Caco-2 (cell line): Measurements from ENCODE around the gene SLC25A1. TPM values are rescaled to one million over a fixed set of nuclear protein-coding genes. Genes with fewer than 3 reads are reported as not detected.
A peak's percentile ranks its signal among the peaks of the same experiment; 100 is the strongest.

Source experiments
- BruUV-seq: library from RNA; stranded (reverse); fragments of 400-500 nt; replicated peaks from 2 replicates; lab custom pipeline; 2021; lab: Mats Ljungman, UMichigan
- CTCF ChIA-PET: fragments of 300-600 bp; sonication (Branson Sonifier 250); formaldehyde crosslinking; loops from one replicate; lab custom pipeline; 2022; ENCODE audit warnings: antibody characterized with exemption; lab: Charles Lee
- POLR2A ChIA-PET: fragments of 300-600 bp; sonication (Branson Sonifier 250); formaldehyde crosslinking; loops from one replicate; lab custom pipeline; 2022; ENCODE audit warnings: antibody characterized with exemption; lab: Charles Lee
- DNase-seq, 2 experiments: peaks; one replicate each; pipeline versions ENCODE4 v3.0.0 to v3.0.0-alpha.2; 2020 to 2022
- H3K27me3 ChIP-seq: replicated peaks from 2 replicates; pipeline ENCODE4 v1.6.0; 2011; ENCODE audit warnings: low read length; ENCODE audit not compliant: control insufficient read depth, insufficient read depth
- H3K36me3 ChIP-seq: 2 replicates; pipeline ENCODE4 v1.5.1; 2011; ENCODE audit warnings: low read length; ENCODE audit not compliant: control insufficient read depth, insufficient read depth
- H3K4me1 ChIP-seq: fragments of 250-450 bp; sonication (Bioruptor Pico); 2 replicates; pipeline ENCODE4 v1.5.1; 2020; ENCODE audit warnings: mild to moderate bottlenecking
- H3K4me3 ChIP-seq: 2 replicates; pipeline ENCODE4 v1.5.1; 2011; ENCODE audit warnings: low read depth, mild to moderate bottlenecking, control low read depth, low read length
- H3K9me3 ChIP-seq: fragments of 250-450 bp; sonication (Bioruptor Pico); 2 replicates; pipeline ENCODE4 v1.5.1; 2020; ENCODE audit warnings: mild to moderate bottlenecking, moderate library complexity
- H3K27ac Mint-ChIP-seq: one replicate; pipeline ENCODE4 v1.8.0; 2022; ENCODE audit warnings: mixed read lengths; ENCODE audit not compliant: unreplicated experiment
- H3K27me3 Mint-ChIP-seq: one replicate; pipeline ENCODE4 v1.8.0; 2022; ENCODE audit warnings: mixed read lengths; ENCODE audit not compliant: insufficient read depth, unreplicated experiment
- H3K36me3 Mint-ChIP-seq: one replicate; pipeline ENCODE4 v1.8.0; 2022; ENCODE audit warnings: mild to moderate bottlenecking, mixed read lengths; ENCODE audit not compliant: insufficient read depth, unreplicated experiment
- H3K4me1 Mint-ChIP-seq: one replicate; pipeline ENCODE4 v1.8.0; 2022; ENCODE audit warnings: low read depth, mixed read lengths; ENCODE audit not compliant: unreplicated experiment
- H3K4me3 Mint-ChIP-seq: one replicate; pipeline ENCODE4 v1.8.0; 2022; ENCODE audit warnings: mild to moderate bottlenecking, moderate library complexity, mixed read lengths; ENCODE audit not compliant: unreplicated experiment
- H3K9me3 Mint-ChIP-seq: one replicate; pipeline ENCODE4 v1.8.0; 2022; ENCODE audit warnings: mixed read lengths; ENCODE audit not compliant: unreplicated experiment
- intact Hi-C: fragments of 100-400 bp; cut with micrococcal nuclease; formaldehyde crosslinking; loops from one replicate; pipeline ENCODE4 v1.10.0; 2022; ENCODE audit not compliant: unreplicated experiment
- total RNA-seq: library from RNA; stranded (reverse); gene quantifications from 2 replicates; pipeline ENCODE4 v1.2.3, GENCODE V29; 2022
- TF ChIP-seq, protein P1 (sequence below), 2 experiments: fragments of 200-600 bp in 1 of 2; IDR thresholded peaks; 1 replicate in 1 of 2; 2 replicates in 1 of 2; pipeline versions ENCODE4 v1.5.1 to v1.8.0; 2011 to 2022; ENCODE audit warnings: antibody characterized with exemption in 1 of 2, control low read depth in 1 of 2, inconsistent platforms in 1 of 2, low read depth in 1 of 2, low read length in 1 of 2, mild to moderate bottlenecking in 1 of 2, moderate library complexity in 1 of 2; ENCODE audit not compliant: insufficient read depth in 1 of 2, severe bottlenecking in 1 of 2, unreplicated experiment in 1 of 2

SLC25A1 gene
- total RNA-seq, 1 experiment from 2014 or later = 155 TPM

DNA sequence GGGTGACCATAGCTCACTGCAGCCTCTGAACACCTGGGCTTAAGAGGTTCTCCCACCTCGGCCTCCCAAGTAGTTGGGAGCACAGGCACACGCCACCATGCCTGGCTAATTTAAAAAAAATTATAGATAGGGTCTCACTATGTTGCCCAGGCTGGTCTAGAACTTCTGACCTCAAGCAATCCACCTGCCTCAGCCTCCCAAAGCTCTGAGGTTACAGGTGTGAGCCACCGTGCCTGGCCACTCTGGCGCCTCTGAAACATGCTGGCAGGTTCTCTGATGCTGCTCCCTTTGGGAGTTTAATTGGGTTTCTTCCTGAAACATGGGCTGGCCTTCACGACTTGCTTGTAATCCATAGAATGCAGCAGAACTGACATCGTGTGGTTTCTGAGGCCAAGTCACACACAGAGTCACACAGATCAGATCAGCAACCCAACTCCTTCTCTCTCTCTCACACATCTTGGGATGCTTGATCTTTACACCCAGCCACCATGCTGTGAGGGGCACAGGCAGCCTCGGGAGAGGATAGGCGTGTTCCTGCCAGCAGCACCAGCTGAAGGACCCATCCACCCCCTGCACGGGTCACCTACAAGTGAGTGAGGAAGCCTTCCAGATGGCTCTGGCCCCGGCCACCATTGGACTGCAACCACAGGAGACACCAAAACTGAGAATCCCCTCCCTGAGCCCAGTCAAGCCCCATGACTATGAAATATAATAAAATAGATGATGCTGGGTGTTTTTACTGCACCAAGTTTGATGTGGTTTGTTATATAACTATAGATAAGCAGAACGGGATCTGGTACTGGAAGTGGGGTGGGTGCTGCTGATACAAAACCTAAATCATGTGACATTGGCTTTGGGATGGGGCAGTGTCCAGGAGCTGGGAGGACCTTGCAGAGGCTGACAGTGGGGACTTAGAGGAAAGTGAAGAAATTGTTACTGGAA is 25.3 kb downstream of the SLC25A1 start:
- Histone ChIP-seq H3K27me3 (no peaks in the 10 kb centered on the region), H3K9me3 (no peaks in the 10 kb centered on the region), H3K36me3 (no peaks in the 10 kb centered on the region), H3K4me3 (no peak overlapping the region), H3K4me1 (no peaks in the 10 kb centered on the region)
- Mint-ChIP-seq H3K27ac (no peak overlapping the region), H3K9me3 (no peaks in the 10 kb centered on the region), H3K4me3 (no peak overlapping the region), H3K4me1 (no peaks in the 10 kb centered on the region), H3K27me3 (peaks cover 16% of the 10 kb centered on the region), H3K36me3 (no peaks in the 10 kb centered on the region)
- BruUV-seq = no TSS peak
- DNase-seq = no peak
- CTCF ChIA-PET = no interaction called here
- TF ChIP-seq, protein P1, sequence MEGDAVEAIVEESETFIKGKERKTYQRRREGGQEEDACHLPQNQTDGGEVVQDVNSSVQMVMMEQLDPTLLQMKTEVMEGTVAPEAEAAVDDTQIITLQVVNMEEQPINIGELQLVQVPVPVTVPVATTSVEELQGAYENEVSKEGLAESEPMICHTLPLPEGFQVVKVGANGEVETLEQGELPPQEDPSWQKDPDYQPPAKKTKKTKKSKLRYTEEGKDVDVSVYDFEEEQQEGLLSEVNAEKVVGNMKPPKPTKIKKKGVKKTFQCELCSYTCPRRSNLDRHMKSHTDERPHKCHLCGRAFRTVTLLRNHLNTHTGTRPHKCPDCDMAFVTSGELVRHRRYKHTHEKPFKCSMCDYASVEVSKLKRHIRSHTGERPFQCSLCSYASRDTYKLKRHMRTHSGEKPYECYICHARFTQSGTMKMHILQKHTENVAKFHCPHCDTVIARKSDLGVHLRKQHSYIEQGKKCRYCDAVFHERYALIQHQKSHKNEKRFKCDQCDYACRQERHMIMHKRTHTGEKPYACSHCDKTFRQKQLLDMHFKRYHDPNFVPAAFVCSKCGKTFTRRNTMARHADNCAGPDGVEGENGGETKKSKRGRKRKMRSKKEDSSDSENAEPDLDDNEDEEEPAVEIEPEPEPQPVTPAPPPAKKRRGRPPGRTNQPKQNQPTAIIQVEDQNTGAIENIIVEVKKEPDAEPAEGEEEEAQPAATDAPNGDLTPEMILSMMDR (IDR thresholded peaks at IDR 0.05; ENCODE audit: insufficient read depth in 1 of 2, low read depth in 1 of 2, low read length in 1 of 2, severe bottlenecking in 1 of 2, unreplicated experiment in 1 of 2) = no peak
- intact Hi-C loops = no loop called here
- POLR2A ChIA-PET = no interaction called here

DNA sequence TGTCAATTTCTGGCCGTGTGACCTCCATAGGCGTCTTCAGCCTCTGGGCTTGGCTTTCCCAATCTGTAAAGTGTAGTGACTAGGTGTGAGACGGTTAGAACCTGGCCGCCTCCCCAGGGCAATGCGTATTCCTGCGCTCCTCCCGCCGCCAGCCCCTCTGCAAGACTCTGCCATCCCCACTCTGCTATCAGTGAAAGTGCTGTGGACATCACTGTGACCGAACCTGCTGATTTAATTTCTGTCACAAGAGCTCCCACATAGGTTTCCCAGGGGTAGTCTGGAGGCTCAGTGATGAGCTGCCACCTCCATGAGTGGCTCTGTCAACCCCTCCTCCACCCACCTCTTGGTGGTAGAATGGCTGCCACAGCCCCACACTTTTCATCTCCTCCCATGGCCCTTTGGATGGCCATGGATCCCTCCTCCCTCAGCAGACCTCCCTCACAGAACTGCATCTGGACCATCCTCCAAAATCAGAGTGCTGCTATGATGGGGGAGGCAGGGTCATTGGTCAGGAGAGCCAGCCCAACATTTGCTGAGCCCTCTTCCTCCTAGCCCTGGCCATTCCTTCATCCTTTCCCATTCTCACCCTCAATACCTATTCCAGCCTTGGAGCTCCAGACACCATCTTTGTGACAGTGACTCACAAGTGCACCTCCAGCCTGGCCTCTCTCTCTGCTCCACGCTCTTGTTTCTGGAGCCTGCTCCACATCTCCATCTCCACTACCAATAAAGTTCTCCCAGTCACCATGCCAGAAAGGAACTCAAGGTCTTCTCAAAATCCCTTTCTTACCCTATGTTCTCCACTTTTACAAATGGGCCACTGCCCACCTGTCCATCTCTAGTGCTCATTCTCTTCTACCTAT is 27.0 kb downstream of the SLC25A1 start:
- H3K9me3 ChIP-seq = no peaks in the 10 kb centered on the region
- H3K4me1 ChIP-seq = no peaks in the 10 kb centered on the region
- H3K27me3 Mint-ChIP-seq = peaks cover 20% of the 10 kb centered on the region
- H3K27me3 ChIP-seq = no peaks in the 10 kb centered on the region
- no peaks in the 10 kb centered on the region for H3K36me3 Mint-ChIP-seq
- H3K4me3 Mint-ChIP-seq = peak overlapping the region; percentile 59
- POLR2A ChIA-PET = no interaction called here
- no peak overlapping the region for H3K4me3 ChIP-seq
- no peak overlapping the region for H3K27ac Mint-ChIP-seq
- TF ChIP-seq, protein P1 (IDR thresholded peaks at IDR 0.05; ENCODE audit: insufficient read depth in 1 of 2, low read depth in 1 of 2, low read length in 1 of 2, severe bottlenecking in 1 of 2, unreplicated experiment in 1 of 2) = no peak
- no TSS peak for BruUV-seq
- no peaks in the 10 kb centered on the region for H3K36me3 ChIP-seq
- intact Hi-C loops = no loop called here
- CTCF ChIA-PET = interaction anchor here (1.6 kb wide), 1 partner anchor 27 kb away, joined by 3 read pairs; the partner anchor contains the start of gene SLC25A1
- no peak for DNase-seq
- H3K4me1 Mint-ChIP-seq = no peaks in the 10 kb centered on the region
- no peaks in the 10 kb centered on the region for H3K9me3 Mint-ChIP-seq
